HEK293 (cell line): Measurements from ENCODE around the gene DCAF5.

Experiments
- CTCF ChIA-PET: fragments of 350-600 bp; formaldehyde crosslinking; extraction: SDS; loops from one replicate; lab custom pipeline; 2021; ENCODE audit warnings: antibody characterized with exemption; lab: Yijun Ruan, JAX
- POLR2A ChIA-PET: fragments of 300-600 bp; formaldehyde crosslinking; extraction: SDS; loops from one replicate; lab custom pipeline; 2020; ENCODE audit warnings: antibody characterized with exemption, inconsistent platforms; lab: Yijun Ruan, JAX
- H3K27ac ChIP-seq: fragments of 200-500 bp; sonication (Bioruptor generic); 2 replicates; pipeline ENCODE4 v1.5.1; 2014; ENCODE audit warnings: low read depth, low read length, control low read depth, inconsistent platforms; ENCODE audit errors: extremely low read depth
- H3K36me3 ChIP-seq, 2 experiments: fragments of 200-500 bp in 1 of 2; sonication (Bioruptor generic) in 1 of 2; 1 replicate in 1 of 2; 2 replicates in 1 of 2; pipeline ENCODE4 v1.5.1; 2014 to 2017; ENCODE audit warnings: inconsistent platforms in 2 of 2, low read length in 2 of 2; ENCODE audit not compliant: control insufficient read depth in 2 of 2, insufficient read depth in 1 of 2
- H3K4me1 ChIP-seq: fragments of 200-500 bp; sonication (Bioruptor generic); 2 replicates; pipeline ENCODE4 v1.5.1; 2014; ENCODE audit warnings: mild to moderate bottlenecking, low read length, inconsistent platforms; ENCODE audit not compliant: control insufficient read depth, insufficient read depth
- H3K4me3 ChIP-seq: 2 replicates; pipeline ENCODE4 v1.5.1; 2011; ENCODE audit warnings: low read depth, mild to moderate bottlenecking, control low read depth, low read length, moderate library complexity
- H3K9me3 ChIP-seq: fragments of 200-500 bp; sonication (Bioruptor generic); 2 replicates; pipeline ENCODE4 v1.5.1; 2014; ENCODE audit warnings: low read depth, low read length, inconsistent platforms; ENCODE audit not compliant: control insufficient read depth, insufficient read depth
- PRDM2 ChIP-seq: fragments of 450-650 bp; formaldehyde crosslinking; IDR thresholded peaks from 2 replicates; pipeline ENCODE4 v1.5.1; 2016; ENCODE audit warnings: missing biosample characterization, missing genetic modification characterization, borderline replicate concordance
- ZBTB44 ChIP-seq: fragments of 450-650 bp; IDR thresholded peaks from 2 replicates; pipeline ENCODE4 v1.5.1; 2018; ENCODE audit warnings: missing biosample characterization, mild to moderate bottlenecking, missing genetic modification characterization
- ZFP41 ChIP-seq: fragments of 450-650 bp; formaldehyde crosslinking; IDR thresholded peaks from 2 replicates; pipeline ENCODE4 v1.5.1; 2016; ENCODE audit warnings: missing biosample characterization, missing genetic modification characterization, borderline replicate concordance
- ZNF169 ChIP-seq: fragments of 450-650 bp; formaldehyde crosslinking; IDR thresholded peaks from 2 replicates; pipeline ENCODE4 v1.5.1; 2016; ENCODE audit warnings: missing biosample characterization, missing genetic modification characterization
- ZNF18 ChIP-seq: fragments of 450-650 bp; formaldehyde crosslinking; IDR thresholded peaks from 2 replicates; pipeline ENCODE4 v1.5.1; 2016; ENCODE audit warnings: missing biosample characterization, missing genetic modification characterization
- ZNF280D ChIP-seq: fragments of 450-650 bp; formaldehyde crosslinking; IDR thresholded peaks from 2 replicates; pipeline ENCODE4 v1.5.1; 2016; ENCODE audit warnings: missing biosample characterization, missing genetic modification characterization
- ZNF362 ChIP-seq: fragments of 450-650 bp; formaldehyde crosslinking; IDR thresholded peaks from 2 replicates; pipeline ENCODE4 v1.5.1; 2016; ENCODE audit warnings: missing biosample characterization, missing genetic modification characterization
- ZNF366 ChIP-seq: fragments of 450-650 bp; formaldehyde crosslinking; conservative IDR thresholded peaks from 2 replicates; pipeline ENCODE4 v1.5.1; 2016; ENCODE audit warnings: missing biosample characterization, missing genetic modification characterization
- ZNF514 ChIP-seq: fragments of 450-650 bp; formaldehyde crosslinking; IDR thresholded peaks from 2 replicates; pipeline ENCODE4 v1.5.1; 2016; ENCODE audit warnings: missing biosample characterization, missing genetic modification characterization
- ZNF521 ChIP-seq: fragments of 450-650 bp; formaldehyde crosslinking; IDR thresholded peaks from 2 replicates; pipeline ENCODE4 v1.5.1; 2017; ENCODE audit warnings: missing biosample characterization, mild to moderate bottlenecking, missing genetic modification characterization
- ZNF621 ChIP-seq: fragments of 450-650 bp; formaldehyde crosslinking; IDR thresholded peaks from 2 replicates; pipeline ENCODE4 v1.5.1; 2017; ENCODE audit warnings: missing biosample characterization, missing genetic modification characterization
- ZNF747 ChIP-seq: fragments of 450-650 bp; formaldehyde crosslinking; IDR thresholded peaks from 2 replicates; pipeline ENCODE4 v1.5.1; 2016; ENCODE audit warnings: missing biosample characterization, missing genetic modification characterization
- ZSCAN5A ChIP-seq: fragments of 450-650 bp; formaldehyde crosslinking; IDR thresholded peaks from 2 replicates; pipeline ENCODE4 v1.5.1; 2016; ENCODE audit warnings: missing biosample characterization, missing genetic modification characterization

DCAF5 gene

GRCh38 chr14:69079747-69080146 is 73.2 kb downstream of the DCAF5 start:
- Histone ChIP-seq H3K36me3 (peaks cover 5 to 24% of the 10 kb centered on the region in 2 experiments; a peak in 2 of 3 replicates), H3K9me3 (no peaks in the 10 kb centered on the region), H3K4me1 (no peaks in the 10 kb centered on the region), H3K27ac (no peak overlapping the region), H3K4me3 (no peak overlapping the region)
- POLR2A ChIA-PET, result interaction anchor here (0.8 kb wide), 1 partner anchor 102 kb away, joined by 3 read pairs; no protein-coding TSS in a partner anchor
- CTCF ChIA-PET, result interaction anchor here (0.6 to 1.7 kb wide), 4 partner anchors 11 to 1745 kb away, joined by 3 to 4 read pairs (median 3); no protein-coding TSS in a partner anchor
- TF ChIP-seq ZNF514 (tag by site-specific recombination) (no peak), ZFP41 (tag by site-specific recombination) (no peak), ZNF280D (tag by site-specific recombination) (no peak), ZNF366 (tag by site-specific recombination) (no peak), ZNF18 (tag by site-specific recombination) (no peak), PRDM2 (tag by site-specific recombination) (no peak), ZNF521 (no peak), ZNF362 (tag by site-specific recombination) (no peak), ZSCAN5A (tag by site-specific recombination) (no peak), ZNF621 (tag by site-specific recombination) (no peak), ZBTB44 (tag by site-specific recombination) (no peak), ZNF169 (tag by site-specific recombination) (no peak), ZNF747 (tag by site-specific recombination) (no peak)
